LNCAP (cell line): ENCODE results near the gene IGSF22.

Experiments
- CTCF ChIP-seq: fragments of 450-650 bp; IDR thresholded peaks from 2 replicates; pipeline ENCODE4 v1.5.1; 2017; ENCODE audit warnings: mild to moderate bottlenecking

Gene IGSF22

GRCh38 chr11:18697576-18697975 is 28.4 kb downstream of the IGSF22 start:
- no peak for TF ChIP-seq CTCF

- no peak for TF ChIP-seq CTCF
Observed at GRCh38 chr11:18696638-18697225, 29.3 kb downstream of the IGSF22 start.

- no peak for TF ChIP-seq CTCF
Observed at GRCh38 chr11:18692941-18693760, 32.8 kb downstream of the IGSF22 start.

GRCh38 chr11:18684267-18684666 is 41.7 kb downstream of the IGSF22 start:
- no peak for TF ChIP-seq CTCF

DNA sequence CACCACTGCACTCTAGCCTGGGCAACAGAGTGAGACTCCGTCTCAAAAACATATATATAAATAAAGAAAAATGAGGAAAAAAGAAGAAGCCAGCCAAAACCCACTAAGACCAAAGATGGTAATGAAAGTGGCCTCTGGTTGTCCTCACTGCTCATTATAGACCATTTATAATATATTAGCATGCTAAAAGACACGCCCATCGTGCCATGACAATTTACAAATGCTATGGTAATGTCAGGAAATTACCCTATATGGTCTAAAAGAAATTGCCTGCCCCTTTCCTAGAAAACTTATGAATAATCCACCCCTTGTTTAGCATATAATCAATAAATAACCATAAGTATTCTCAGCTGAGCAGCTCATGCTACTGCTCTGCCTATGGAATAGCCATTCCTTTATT is 43.5 kb downstream of the IGSF22 start:
- no peak for TF ChIP-seq CTCF

DNA sequence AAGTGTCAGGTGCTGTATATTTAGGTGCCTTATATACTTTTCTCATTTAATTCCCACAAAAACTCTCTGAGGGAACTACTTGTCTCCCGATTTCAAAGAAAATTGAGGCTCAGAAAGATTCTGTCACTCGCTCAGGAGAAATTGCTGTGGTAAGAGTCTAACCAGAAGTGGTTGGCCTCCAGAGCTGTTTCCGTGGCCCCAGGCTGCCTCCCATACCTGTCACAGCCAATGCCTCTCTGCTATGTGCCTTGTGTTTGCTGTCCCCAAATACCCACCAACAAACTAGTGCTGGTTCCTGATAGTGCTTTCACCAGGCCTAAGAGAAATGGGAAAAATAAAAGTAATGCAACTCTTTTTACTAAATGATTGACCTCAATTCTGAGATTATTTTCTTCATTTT is 48.4 kb downstream of the IGSF22 start:
- no peak for TF ChIP-seq CTCF

DNA sequence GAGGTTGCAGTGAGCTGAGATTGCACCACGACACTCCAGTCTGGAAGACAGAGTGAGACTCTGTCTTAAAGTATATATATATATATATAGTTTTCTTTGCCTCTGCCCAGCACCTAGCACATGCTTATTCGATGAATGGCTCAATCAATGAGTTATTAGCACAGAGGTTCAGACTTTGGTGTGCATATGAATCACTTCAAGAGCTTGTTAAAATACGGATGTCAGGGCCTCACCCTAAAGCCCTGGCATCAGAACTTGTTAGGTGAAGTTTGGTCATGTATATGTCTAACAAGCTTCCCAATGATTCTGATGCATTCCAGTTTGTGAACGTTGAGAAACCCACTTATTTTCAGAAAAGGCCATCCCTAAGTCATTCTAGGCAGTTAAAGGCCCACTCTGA is 49.2 kb downstream of the IGSF22 start:
- no peak for TF ChIP-seq CTCF
